ENCODE results near the gene JOSD2. TPM values are rescaled to one million over a fixed set of nuclear protein-coding genes. Genes with fewer than 3 reads are reported as not detected.

JOSD2 gene
- total RNA-seq, 1 donor from 2014 or later, result 21.0 TPM

- Mint-ChIP-seq H3K4me1 (peaks cover 13% of the 10 kb centered on the region), H3K27me3 (no peaks in the 10 kb centered on the region), H3K27ac (no peak overlapping the region), H3K9me3 (no peaks in the 10 kb centered on the region), H3K4me3 (no peak overlapping the region), H3K36me3 (ENCODE audit: low read depth) (peaks cover 16% of the 10 kb centered on the region)
- ChIA-PET POLR2A (no interaction called here), CTCF (no interaction called here)
- ATAC-seq (ENCODE audit: low read depth) (no peak), DNase-seq (no peak)
- TF ChIP-seq CTCF (IDR thresholded peaks at IDR 0.05), result no peak
- intact Hi-C loops (cut with micrococcal nuclease), result no loop called here
These were observed 3.6 kb downstream of the JOSD2 start for GRCh38 chr19:50507376-50507775.

- CTCF ChIA-PET, result no interaction called here
- DNase-seq, result no peak
- POLR2A ChIA-PET, result no interaction called here
- ATAC-seq (ENCODE audit: low read depth), result no peak
- intact Hi-C loops (cut with micrococcal nuclease), result no loop called here
- Mint-ChIP-seq H3K4me1 (peaks cover 11% of the 10 kb centered on the region), H3K27me3 (no peaks in the 10 kb centered on the region), H3K27ac (no peak overlapping the region), H3K36me3 (ENCODE audit: low read depth) (peaks cover 18% of the 10 kb centered on the region), H3K4me3 (no peak overlapping the region), H3K9me3 (no peaks in the 10 kb centered on the region)
- TF ChIP-seq CTCF (IDR thresholded peaks at IDR 0.05), result no peak
These were observed 4.3 kb downstream of the JOSD2 start for GRCh38 chr19:50506700-50507099.

- no peak overlapping the region for H3K4me3 Mint-ChIP-seq
- H3K36me3 Mint-ChIP-seq (ENCODE audit: low read depth), result peaks cover 18% of the 10 kb centered on the region
- no peak for DNase-seq
- peaks cover 6% of the 10 kb centered on the region for H3K4me1 Mint-ChIP-seq
- no peak for ATAC-seq (ENCODE audit: low read depth)
- H3K27me3 Mint-ChIP-seq, result no peaks in the 10 kb centered on the region
- H3K9me3 Mint-ChIP-seq, result no peaks in the 10 kb centered on the region
- ChIA-PET POLR2A (no interaction called here), CTCF (no interaction called here)
- intact Hi-C loops (cut with micrococcal nuclease), result no loop called here
- no peak for TF ChIP-seq CTCF (IDR thresholded peaks at IDR 0.05)
- H3K27ac Mint-ChIP-seq, result no peak overlapping the region
These were observed 5.0 kb downstream of the JOSD2 start for GRCh38 chr19:50505856-50506611.

GRCh38 chr19:50501568-50502475, 9.2 kb downstream of the JOSD2 start:
- H3K27ac Mint-ChIP-seq, result no peak overlapping the region

More at GRCh38 chr19:50501568-50502475, 9.2 kb downstream of the JOSD2 start:
- no peak for TF ChIP-seq CTCF (IDR thresholded peaks at IDR 0.05)
- Mint-ChIP-seq H3K27me3 (no peaks in the 10 kb centered on the region), H3K9me3 (no peaks in the 10 kb centered on the region), H3K4me1 (no peaks in the 10 kb centered on the region), H3K4me3 (no peak overlapping the region), H3K36me3 (ENCODE audit: low read depth) (peaks cover 10% of the 10 kb centered on the region)
- intact Hi-C loops (cut with micrococcal nuclease), result no loop called here
- ChIA-PET POLR2A (no interaction called here), CTCF (interaction anchor here (0.6 kb wide), 1 partner anchor 54 kb away, joined by 4 read pairs; no protein-coding TSS in a partner anchor)
- DNase-seq (no peak), ATAC-seq (ENCODE audit: low read depth) (no peak)

All from activated B cell treated with CpG ODN at 0.5 μM for 24 hours (primary cell).